NCI-H460 (cell line): ENCODE data around the gene CHST15. TPM values are rescaled to one million over a fixed set of nuclear protein-coding genes. Genes with fewer than 3 reads are reported as not detected.

Experiments used
- DNase-seq: peaks from one replicate; pipeline ENCODE4 v3.0.0-alpha.2; 2016; ENCODE audit warnings: low read depth; ENCODE audit errors: extremely low read depth
- total RNA-seq: library from RNA; depleted of rRNA; stranded (reverse); fragments of >200 nt; shearing (Covaris generic); gene quantifications from 2 replicates; pipeline ENCODE4 v1.2.3, GENCODE V29; 2014

The CHST15 gene
- total RNA-seq, 1 experiment from 2014 or later, result 60.9 TPM

DNA sequence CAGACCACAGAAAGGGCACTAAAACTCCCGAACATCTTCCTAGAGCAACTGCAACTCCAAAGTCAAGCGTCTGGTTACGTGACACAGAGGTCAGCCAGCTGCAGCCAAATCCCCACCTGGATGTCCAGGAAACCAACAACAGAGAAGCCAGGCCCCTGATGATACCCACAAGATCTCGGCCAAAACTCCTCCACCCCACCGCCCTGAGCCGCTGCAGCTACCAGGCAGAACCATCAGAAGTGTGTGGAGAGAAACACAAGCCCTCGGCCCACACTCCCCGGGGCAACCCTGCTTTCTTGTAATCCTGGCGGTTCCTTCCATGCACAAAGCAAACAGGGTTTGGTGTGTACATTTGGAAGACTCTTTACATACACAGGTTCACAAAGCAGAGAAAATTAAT, 8.7 kb downstream of the CHST15 start:
- no peak for DNase-seq

DNA sequence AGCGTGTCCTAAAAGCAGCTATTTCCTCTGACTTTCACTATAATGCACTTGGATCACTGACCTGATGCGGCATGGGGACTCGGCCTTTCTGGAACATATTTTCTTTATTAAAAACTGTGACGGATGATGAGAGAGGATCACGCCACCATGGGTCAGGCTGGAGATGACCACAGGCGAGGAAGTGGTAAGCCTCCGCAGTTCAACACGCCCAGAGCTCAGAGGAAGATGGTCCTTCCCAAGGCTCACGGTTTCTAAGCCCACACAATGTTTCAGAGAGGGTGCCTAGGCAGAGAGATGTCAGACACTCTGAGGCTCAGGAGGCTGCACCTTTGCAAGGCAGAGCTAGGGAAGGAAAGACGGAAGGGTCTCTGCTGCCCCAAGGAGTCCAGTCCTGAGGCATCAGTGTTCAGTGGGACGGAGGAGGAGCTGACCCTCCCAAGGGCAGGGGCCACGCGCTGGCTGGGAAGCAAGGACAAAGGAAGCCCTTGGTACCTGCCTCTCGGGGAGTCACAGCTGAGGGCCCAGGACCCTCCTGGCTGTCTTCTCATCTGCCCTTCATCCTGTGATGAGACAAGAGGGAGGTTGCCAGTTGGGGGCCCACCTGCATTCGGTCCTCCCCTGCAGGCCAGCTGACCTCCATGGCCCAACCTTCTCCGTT, 9.5 kb downstream of the CHST15 start:
- DNase-seq, result no peak

DNA sequence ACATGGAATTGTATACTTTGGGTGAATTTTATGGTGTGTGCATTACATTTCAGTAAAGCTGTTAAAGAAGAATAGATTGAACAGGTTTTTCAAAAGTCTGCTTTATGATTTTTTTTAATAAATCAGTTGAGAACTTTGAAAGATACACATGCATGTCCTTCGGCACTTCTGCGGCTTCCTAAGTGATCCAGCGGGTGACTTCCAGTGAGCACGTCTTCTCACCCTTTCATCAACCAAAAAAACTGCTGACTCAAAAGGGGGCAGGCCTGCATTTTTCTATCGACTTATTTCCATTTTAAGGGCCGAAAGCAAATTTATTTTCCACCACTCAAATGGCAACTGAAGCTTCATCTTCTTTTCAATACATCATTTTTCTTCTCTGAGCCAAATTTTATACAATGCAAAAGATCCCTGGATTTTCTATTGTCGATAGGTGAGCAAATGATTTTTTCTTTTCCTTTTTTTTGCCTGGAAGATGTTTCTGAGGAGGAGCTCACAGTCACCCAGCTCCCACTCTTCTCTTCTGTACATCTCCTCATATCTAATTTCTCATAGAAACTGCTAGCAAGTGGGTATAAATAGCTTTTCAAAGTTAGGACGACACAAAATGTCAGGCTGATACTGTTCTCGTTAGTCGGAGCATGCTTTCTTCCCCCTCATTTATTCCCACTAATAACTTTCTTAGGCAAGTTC, 10.2 kb downstream of the CHST15 start:
- no peak for DNase-seq

DNA sequence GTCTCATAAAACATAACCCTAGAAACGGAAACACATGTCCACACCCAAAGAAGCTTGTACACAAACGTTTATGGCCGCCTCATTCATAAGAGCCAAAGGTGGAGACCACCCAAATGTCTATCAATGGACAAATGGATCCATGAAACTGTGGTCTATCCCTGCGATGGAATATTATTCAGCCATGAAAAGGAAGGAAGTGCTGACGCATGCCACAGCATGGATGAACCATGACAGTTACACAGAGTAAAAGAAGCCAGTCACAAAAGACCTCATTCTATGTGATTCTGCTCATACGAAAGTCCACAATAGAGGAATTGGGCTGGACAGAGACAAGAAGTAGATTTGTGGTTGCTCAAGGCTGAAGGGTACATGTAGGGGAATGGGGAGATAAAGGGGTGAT, 10.8 kb downstream of the CHST15 start:
- DNase-seq, result no peak

DNA sequence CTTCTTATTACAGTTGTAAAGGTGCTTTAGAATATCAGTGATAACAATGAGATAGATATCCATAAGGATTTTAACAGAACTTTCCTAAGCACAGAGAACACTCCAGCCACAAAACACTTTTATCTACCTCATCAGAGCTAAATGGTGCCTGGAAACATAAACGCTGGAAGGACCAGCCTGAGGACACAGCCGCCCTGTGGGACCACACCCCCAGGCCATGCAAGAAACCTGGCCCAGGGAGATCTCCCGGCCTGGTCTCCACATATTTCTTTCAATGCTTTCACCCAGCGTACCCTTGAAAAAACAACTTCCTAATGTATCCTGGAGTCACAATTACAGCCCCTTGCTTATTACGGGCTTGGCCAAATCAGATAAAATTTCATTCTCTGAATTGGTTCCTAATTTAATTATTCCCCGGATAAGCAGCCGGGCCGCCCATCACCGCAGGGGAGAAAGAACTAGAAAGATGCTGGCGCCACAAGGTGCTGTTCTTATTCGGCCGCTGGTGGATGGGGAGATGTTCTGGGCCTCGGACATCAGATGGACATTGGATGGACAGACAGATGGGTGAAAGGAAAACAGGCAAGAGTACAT, 11.8 kb downstream of the CHST15 start:
- no peak for DNase-seq

DNA sequence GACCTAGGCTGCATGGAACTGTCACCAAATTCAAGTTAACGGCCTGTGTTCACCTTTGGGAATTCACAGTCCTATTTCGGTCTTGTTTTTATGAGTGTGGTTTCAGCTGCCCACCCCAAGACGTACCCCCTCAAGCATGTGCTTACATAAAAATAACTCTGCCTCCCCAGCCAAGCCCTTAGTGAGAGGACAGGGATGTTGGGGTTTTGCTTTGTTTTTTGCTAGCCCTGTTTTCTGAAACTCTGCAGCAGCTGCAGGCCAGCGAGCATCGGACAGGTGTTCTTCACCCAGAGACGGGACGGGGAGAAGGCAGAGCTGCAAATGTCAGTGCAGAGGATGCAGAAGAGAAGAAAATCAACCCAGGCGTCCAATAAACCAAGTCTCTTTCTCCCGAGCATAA, 13.5 kb downstream of the CHST15 start:
- no peak for DNase-seq

DNA sequence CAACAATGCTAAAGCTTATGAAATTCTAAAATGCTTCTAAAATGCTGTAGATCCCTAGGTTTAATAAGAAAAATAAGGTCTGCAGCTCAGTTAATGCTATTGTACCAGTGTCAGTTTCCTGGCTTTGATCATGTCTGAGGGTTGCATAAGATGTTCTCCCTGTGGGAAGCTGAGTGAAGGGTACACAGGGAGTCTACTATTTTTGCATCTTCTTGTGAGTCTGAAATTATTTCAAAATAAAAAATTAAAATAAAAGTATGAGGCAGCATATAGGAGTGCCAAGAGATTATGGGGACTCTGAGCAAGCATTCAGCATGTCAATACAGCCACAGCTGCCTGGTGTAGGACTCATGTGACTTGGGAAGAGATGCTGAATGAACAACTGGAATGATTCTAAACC, 14.7 kb downstream of the CHST15 start:
- DNase-seq, result no peak

DNA sequence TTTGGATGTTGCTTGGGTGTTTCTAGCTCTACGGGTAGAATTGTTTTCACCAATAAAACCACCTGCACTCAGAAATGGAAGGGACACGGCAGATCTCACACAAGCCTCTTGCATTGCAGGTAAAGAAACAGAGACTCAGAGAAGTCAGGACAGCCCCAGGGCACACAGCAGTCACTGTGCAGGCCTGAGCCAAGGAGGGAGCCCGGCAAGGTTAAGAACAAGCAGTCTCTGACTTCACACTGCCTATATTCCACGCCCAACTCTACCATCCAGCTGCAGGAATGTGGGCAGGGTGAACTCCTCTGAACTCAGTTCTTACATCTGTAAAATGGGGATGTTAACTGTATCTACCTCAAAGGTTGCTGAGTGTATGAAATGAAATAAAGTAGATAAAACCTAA, 15.4 kb downstream of the CHST15 start:
- no peak for DNase-seq

DNA sequence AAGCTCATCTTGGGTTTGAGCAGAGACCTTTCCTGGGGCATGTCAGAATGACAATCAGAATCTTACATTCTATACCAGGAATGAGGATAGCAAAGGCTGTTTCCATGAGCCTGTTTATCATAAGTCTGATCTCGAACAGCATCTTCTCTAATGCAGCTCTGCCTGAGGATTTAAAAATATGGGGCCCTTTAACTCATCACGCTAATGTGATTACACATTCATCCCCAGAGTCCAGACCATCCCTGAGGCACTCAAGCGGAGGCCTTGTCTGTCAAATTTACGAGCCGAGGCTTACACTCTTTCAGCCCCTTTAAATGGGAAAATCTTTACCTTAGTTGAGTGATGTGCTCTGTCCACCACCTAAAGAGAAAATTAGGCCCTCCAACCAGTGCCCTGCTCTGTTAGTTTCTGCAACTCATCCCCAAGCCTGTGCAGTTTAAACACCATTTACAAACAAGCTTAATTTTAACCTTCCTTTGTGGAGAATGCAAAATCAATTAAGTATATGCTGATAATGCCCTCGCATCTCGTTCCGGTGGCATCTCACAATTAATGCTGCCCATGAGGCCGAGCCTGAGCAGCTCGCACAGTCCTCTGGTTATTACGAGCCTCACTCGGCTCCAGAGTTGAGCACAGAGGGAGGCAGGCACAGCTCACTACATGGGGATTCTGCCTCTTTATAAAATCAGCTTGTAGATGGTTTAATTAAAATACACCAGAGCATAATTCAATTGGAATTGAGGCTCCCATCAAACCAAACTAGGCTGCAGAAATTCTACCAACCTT, 16.0 kb downstream of the CHST15 start:
- DNase-seq, result no peak

DNA sequence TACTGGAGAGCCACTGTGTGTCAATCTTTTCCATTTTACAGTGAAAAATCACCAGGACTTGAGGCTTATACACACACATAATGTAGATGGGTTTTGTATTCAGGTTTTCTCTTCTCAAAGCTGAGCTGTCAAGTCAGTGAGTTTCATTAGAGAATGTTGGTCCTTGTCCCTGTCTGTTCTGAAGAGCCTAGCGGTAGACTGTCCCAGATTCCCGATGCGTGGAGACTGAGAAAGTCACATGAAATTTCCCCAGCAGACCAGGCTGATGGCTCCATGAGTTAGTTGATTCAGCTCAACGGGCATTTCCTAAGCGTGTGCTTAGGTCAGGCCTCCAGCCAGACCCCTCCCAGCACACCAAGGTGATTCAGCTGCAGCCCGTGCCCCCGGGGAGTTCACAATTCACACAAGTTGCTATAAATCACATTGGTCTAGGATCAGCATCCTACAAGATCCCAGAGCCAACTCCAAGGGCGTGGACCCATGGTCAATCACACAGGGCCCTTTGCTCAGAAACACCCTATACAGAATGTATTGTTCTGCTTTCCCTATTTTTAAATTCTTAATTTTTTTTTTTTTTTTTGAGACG, 17.2 kb downstream of the CHST15 start:
- no peak for DNase-seq

DNA sequence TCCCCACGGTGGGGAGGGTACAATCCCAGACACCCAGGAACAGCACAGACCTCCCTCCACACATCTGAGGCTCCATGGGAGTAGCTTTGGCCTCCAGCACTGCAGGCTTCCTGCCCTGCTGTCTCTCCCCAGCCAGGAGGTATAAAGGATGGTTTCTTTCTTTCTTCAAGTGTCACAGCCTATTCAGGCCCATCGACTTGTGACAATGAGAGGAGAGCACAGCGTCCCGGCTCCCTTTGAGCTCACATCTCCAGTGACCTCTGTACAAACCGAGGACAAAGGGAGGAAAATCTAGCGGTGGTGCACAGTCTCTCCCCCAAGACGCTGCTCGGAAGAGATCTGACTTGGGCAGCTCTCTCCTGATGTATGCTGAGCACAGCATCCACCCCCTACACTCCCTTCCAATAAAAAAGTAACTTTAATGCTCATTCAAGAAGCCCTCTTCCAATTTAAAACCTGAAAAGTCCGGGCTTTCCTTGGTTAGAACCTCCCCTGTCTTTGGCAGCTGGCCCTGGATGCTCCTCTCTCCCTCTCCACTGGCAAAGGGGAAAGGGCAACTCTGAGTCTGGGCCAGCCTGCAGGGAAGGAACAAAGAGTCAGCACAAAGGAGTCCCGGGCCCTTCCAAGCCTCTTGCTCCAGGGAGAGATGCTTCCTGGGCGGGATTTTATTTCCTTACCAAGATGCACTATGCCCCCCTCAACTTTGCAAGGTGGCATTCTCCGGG, 18.0 kb downstream of the CHST15 start:
- no peak for DNase-seq

DNA sequence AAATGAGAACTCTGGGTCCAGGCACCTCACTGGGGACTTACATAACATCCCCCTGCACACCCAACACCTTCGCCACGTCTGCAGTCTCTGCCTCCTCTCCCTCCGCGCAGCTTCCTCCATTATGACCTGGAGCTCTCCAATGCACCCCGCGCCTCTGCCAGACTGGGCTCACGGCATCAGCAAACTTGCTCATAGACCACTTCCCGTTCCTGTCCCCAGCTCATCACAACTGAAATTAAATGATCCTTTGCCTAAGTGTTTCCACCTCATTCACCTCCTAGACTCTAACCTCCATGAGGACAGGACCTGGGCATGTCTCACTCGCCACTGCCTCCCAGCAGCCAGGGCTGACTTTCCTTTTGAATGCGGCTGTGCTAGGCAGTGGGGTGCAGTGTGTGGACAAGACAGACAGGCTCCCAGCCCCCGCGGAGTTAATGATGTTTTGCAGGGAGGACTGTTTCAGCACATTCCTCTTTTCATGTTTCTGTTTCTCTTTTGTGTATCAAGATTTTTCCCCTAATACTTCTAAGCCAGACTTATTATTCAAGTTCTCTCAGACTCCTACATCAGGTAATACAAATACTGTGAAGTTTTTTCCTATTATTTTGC, 18.8 kb downstream of the CHST15 start:
- DNase-seq, result no peak

DNA sequence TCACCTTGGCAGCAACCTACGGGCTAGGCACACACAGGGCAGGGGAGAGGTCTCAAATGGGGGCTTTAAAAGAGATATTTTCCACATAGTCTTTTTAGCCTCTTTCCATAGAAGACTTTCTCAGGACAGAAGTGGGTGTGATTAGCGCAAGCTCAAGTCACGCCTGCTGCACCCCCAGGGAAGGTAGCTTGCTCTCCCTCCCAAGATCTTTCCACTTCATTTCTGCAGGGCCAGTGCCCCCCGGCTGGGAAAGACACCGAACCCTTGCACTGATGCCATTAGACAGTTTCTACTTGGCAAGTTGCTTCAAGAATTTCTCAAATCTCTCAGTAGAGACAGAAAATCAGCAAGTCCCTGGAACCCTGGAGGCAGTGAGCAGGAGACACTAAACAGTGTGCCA, 19.4 kb downstream of the CHST15 start:
- no peak for DNase-seq

DNA sequence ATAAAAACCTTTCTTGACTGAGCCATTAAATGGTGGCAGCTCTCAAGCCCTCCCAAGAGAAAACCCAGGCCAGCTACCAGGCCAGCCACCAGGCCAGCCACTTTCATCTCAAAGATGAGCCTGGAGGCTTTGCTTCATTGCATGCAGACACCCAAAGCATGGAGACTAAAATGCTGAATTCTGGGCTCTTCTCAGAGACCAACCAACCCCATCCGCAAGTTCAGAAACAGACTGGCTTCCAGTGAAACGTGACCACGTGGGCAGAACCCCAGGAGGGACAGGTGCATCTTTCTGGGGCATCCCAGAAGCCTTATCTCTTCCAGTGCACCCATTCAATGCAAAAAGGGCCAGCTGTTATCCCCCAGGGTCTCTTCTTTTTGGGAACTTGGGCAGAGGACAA, 20.9 kb downstream of the CHST15 start:
- DNase-seq, result no peak

DNA sequence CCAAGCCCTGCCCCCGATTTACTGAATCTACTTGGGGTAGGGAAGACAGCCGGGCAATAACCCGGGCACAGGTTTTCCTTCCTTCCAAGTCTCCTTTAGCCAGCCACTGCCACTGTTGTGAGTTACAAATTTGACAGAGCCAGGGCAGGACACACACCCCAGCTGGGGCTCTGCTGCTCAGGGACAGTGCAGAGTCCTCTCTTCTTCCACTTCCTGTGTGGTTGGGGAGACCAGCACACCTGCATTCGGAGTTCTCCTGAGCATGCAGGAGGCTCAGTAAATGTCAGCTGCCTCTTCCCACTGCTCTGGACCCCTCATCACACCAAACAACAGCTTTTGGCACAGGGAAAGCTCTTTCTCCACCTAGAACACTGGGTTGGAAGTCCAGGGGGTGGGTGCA, 21.3 kb downstream of the CHST15 start:
- DNase-seq, result no peak

DNA sequence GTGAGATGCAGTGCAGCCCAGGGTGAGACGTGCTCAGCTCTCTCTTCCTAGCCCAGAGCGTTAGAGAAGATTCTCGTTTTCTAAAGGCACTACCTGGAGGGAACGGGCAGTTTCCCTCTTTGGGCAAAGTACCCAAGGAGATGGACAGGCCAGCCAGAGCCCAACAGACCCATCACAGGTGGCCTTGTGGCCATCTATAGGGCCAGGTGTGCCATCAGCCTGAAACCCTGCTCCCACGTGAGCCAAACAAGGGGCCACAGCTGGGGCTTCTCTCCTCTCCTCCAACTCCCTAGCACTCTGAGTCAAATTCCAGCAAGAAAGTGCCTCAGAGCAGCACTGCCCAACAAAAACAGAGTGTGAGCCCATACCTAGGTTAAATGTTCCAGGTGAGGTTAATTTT, 22.3 kb downstream of the CHST15 start:
- no peak for DNase-seq

DNA sequence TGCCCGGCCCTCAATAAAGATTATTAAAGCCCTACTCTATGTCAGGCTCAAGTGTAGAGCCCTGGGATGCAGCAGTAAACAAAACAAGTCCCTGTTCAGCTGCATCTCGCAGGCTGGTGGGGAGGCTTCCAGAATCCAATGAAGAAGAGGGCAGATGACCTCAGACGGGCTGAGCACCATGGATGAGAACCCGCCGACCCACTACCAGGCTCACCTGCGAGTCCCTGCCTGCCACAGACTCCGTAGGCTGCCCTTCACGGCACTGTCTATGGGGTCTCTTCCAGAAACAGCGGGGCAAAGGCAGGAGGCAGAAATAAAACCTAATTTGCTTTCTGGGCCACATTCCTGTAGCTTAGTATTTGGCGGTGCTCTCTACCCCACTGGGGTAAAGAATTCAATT, 22.7 kb downstream of the CHST15 start:
- no peak for DNase-seq

DNA sequence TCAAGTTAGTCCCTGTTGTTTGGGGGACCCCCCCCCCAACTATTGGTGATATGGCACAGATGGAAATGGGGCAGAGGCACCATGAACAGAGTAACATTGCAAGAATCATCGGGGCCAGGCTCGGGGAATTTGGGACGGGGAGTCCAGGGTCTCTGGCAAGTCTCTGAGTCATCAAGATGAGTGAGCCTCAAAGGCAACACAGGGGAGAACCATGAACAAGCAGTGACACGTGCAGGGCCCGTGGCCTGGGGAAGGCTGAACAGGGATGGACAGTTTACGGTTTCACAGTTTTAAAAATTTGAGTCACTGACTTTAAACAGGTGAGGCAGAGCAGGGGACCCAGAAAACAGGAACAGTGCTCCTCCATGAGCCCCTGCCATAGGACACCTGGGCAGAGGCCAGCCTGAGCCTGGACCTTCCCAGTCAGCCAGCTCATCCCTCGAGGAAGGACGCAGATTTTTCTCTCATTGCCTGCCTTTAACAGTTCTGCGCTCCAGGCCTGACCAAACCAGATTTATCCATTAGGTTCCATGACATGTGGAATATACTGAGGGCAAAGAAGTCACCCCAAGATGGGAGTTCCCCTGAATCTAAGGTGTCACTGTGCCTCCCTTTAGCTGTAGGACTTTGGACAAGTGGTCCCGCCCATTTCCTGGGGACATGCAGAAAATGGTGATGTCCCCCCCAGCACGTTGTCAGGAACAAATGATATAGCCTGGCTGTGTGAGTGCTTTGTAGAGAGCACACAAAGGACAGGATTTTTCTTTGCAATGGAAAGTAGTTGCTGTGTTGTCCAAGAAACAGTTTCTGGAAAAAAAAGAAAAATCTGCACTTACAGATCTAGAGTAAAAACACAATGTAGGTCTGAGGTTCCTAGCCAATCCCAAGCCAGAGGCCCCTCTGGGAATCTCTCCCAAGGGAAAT, 23.8 kb downstream of the CHST15 start:
- DNase-seq, result no peak

DNA sequence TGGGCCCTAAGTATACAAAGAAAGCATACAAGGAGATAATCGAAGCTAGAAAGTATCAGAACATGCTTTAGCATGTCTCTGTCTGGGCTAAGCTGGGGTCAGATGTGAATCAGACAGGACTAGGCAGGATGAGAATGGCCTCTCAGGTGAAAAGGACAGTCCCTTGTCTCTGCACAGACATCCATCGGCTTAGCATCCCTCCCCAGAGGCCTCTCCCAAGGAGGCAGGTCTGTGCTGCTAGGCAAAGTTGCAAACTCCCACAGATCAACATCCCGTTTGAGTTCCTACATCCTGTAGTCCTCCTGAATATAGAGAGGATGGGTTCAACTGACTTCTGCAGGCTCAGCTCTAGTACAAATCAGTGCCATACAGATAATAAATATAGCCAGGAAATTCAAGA, 24.5 kb downstream of the CHST15 start:
- DNase-seq, result no peak
